A549 (cell line): ENCODE measurements around the gene EDN3. TPM values are rescaled to one million over a fixed set of nuclear protein-coding genes. Genes with fewer than 3 reads are reported as not detected.

Source experiments
- ATAC-seq, 2 experiments: fragments of 200-7000 bp in 1 of 2; fragments of >200 bp in 1 of 2; cut with Nextera tagmentation in 1 of 2; cut with Tn5 transposase in 1 of 2; 3 replicates each; pipeline versions ENCODE4 v1.8.0 to v1.9.1; 2018 to 2020; ENCODE audit warnings: mild to moderate bottlenecking in 1 of 2, moderate library complexity in 1 of 2
- CTCF ChIA-PET: fragments of 300-600 bp; sonication (Branson Sonifier 250); formaldehyde crosslinking; extraction: SDS; loops from one replicate; lab custom pipeline; 2021; ENCODE audit warnings: antibody characterized with exemption, inconsistent platforms; lab: Yijun Ruan, JAX
- POLR2A ChIA-PET: fragments of 350-600 bp; formaldehyde crosslinking; extraction: SDS; loops from one replicate; lab custom pipeline; 2021; ENCODE audit warnings: antibody characterized with exemption, inconsistent platforms; lab: Yijun Ruan, JAX
- DNase-seq, 2 experiments: peaks; one replicate each; pipeline versions ENCODE4 v3.0.0 to v3.0.0-alpha.2; 2011 to 2016; ENCODE audit warnings: low read depth in 1 of 2, low spot score in 1 of 2
- FAIRE-seq: peaks from 2 replicates; lab custom pipeline; 2011; peaks lifted over from hg19 to GRCh38; lab: Jason Lieb, UNC
- H3K27ac ChIP-seq, 2 experiments: fragments of >200 bp; sonication (Bioruptor Twin); formaldehyde crosslinking; 3 replicates each; pipeline ENCODE4 v1.5.1; 2016 to 2017
- H3K4me1 ChIP-seq: fragments of >200 bp; sonication (Bioruptor Twin); formaldehyde crosslinking; 3 replicates; pipeline ENCODE4 v1.6.1; 2016
- H3K4me2 ChIP-seq: fragments of >200 bp; sonication (Bioruptor Twin); formaldehyde crosslinking; 3 replicates; pipeline ENCODE4 v1.6.1; 2016
- H3K4me3 ChIP-seq: fragments of >200 bp; sonication (Bioruptor Twin); formaldehyde crosslinking; 3 replicates; pipeline ENCODE4 v1.5.1; 2016
- H3K9me3 ChIP-seq: fragments of >200 bp; sonication (Bioruptor Twin); formaldehyde crosslinking; 3 replicates; pipeline ENCODE4 v1.6.1; 2016
- ATOH8 ChIP-seq: fragments of 250-450 bp; sonication (Bioruptor Pico); IDR thresholded peaks from 2 replicates; pipeline ENCODE4 v1.5.0; 2020; ENCODE audit warnings: low read depth, mild to moderate bottlenecking, moderate library complexity
- BHLHE40 ChIP-seq: IDR thresholded peaks from 2 replicates; pipeline ENCODE4 v1.6.1; 2012; ENCODE audit warnings: low read depth, low read length, inconsistent platforms
- CBX2 ChIP-seq: fragments of 200-600 bp; sonication (generic); IDR thresholded peaks from 2 replicates; pipeline ENCODE4 v1.6.1; 2016; ENCODE audit warnings: low read depth, mild to moderate bottlenecking, borderline replicate concordance
- CBX8 ChIP-seq: fragments of 200-600 bp; sonication (generic); IDR thresholded peaks from 2 replicates; pipeline ENCODE4 v1.6.1; 2016
- CEBPB ChIP-seq, 2 experiments: fragments of >200 bp in 1 of 2; sonication (Bioruptor Twin) in 1 of 2; formaldehyde crosslinking in 1 of 2; IDR thresholded peaks; 2 replicates each; pipeline ENCODE4 v1.6.1; 2012 to 2016
- CHD4 ChIP-seq: fragments of 200-600 bp; sonication (generic); IDR thresholded peaks from 2 replicates; pipeline ENCODE4 v1.6.1; 2016; ENCODE audit warnings: antibody characterized with exemption, mild to moderate bottlenecking, borderline replicate concordance
- EHMT2 ChIP-seq: fragments of 200-600 bp; sonication (generic); IDR thresholded peaks from 2 replicates; pipeline ENCODE4 v1.6.1; 2016; ENCODE audit warnings: antibody characterized with exemption, low read depth, mild to moderate bottlenecking, moderate library complexity
- EP300 ChIP-seq, 2 experiments: fragments of >200 bp; sonication (Bioruptor Twin); formaldehyde crosslinking; IDR thresholded peaks; 2 replicates in 1 of 2; 3 replicates in 1 of 2; pipeline ENCODE4 v1.6.1; 2016 to 2017
- HMGXB4 ChIP-seq: fragments of 250-450 bp; sonication (Bioruptor Pico); IDR thresholded peaks from 2 replicates; pipeline ENCODE4 v1.5.0; 2021; ENCODE audit warnings: mild to moderate bottlenecking, moderate library complexity, borderline replicate concordance
- HOXB5 ChIP-seq: fragments of 250-450 bp; sonication (Bioruptor Pico); IDR thresholded peaks from 2 replicates; pipeline ENCODE4 v1.5.0; 2020; ENCODE audit warnings: mild to moderate bottlenecking, moderate library complexity
- JUNB ChIP-seq: fragments of >200 bp; sonication (Bioruptor Twin); formaldehyde crosslinking; IDR thresholded peaks from 2 replicates; pipeline ENCODE4 v1.6.1; 2016
- MAZ ChIP-seq: fragments of 150-350 bp; IDR thresholded peaks from 2 replicates; pipeline ENCODE4 v1.6.1; 2014; ENCODE audit warnings: antibody characterized with exemption, low read depth, low read length, borderline replicate concordance
- NFE2L2 ChIP-seq: fragments of 150-350 bp; conservative IDR thresholded peaks from 2 replicates; pipeline ENCODE4 v1.6.1; 2014; ENCODE audit warnings: low read length
- NPAS2 ChIP-seq: fragments of 250-450 bp; sonication (Bioruptor Pico); IDR thresholded peaks from 2 replicates; pipeline ENCODE4 v1.8.0; 2022; ENCODE audit warnings: mild to moderate bottlenecking, moderate library complexity, borderline replicate concordance
- PHF8 ChIP-seq: fragments of 200-600 bp; sonication (generic); IDR thresholded peaks from 2 replicates; pipeline ENCODE4 v1.6.1; 2016; ENCODE audit warnings: low read depth, mild to moderate bottlenecking, antibody characterized with exemption, moderate library complexity, borderline replicate concordance
- POLR2AphosphoS2 ChIP-seq: conservative IDR thresholded peaks from 2 replicates; pipeline ENCODE4 v1.6.1; 2012; ENCODE audit warnings: low read length, improper control_type of control experiment, inconsistent platforms
- RCOR1 ChIP-seq: fragments of 150-350 bp; IDR thresholded peaks from 2 replicates; pipeline ENCODE4 v1.6.1; 2014; ENCODE audit warnings: antibody characterized with exemption, low read length, low read depth
- RFX5 ChIP-seq: fragments of 450-650 bp; IDR thresholded peaks from 2 replicates; pipeline ENCODE4 v1.7.1; 2014; ENCODE audit warnings: antibody characterized with exemption, mild to moderate bottlenecking, moderate library complexity
- RNF2 ChIP-seq: fragments of 200-600 bp; sonication (generic); IDR thresholded peaks from 2 replicates; pipeline ENCODE4 v1.6.1; 2016; ENCODE audit warnings: low read depth, mild to moderate bottlenecking, antibody characterized with exemption, moderate library complexity, borderline replicate concordance
- SMC3 ChIP-seq: fragments of >200 bp; sonication (Bioruptor Twin); formaldehyde crosslinking; IDR thresholded peaks from 3 replicates; pipeline ENCODE4 v1.6.1; 2018; ENCODE audit warnings: inconsistent platforms
- SREBF2 ChIP-seq: fragments of 450-650 bp; IDR thresholded peaks from 2 replicates; pipeline ENCODE4 v1.6.1; 2014; ENCODE audit warnings: mild to moderate bottlenecking, moderate library complexity
- TP53 ChIP-seq: fragments of 250-450 bp; sonication (Bioruptor Pico); IDR thresholded peaks from 2 replicates; pipeline ENCODE4 v1.5.0; 2021; ENCODE audit warnings: mild to moderate bottlenecking, moderate library complexity
- USF2 ChIP-seq: fragments of 450-650 bp; IDR thresholded peaks from 2 replicates; pipeline ENCODE4 v1.6.1; 2014; ENCODE audit warnings: antibody characterized with exemption
- ZFP36 ChIP-seq: fragments of 450-650 bp; IDR thresholded peaks from 2 replicates; pipeline ENCODE4 v1.6.1; 2014; ENCODE audit warnings: borderline replicate concordance; ENCODE audit not compliant: partially characterized antibody
- ZSCAN20 ChIP-seq: fragments of 250-450 bp; sonication (Bioruptor Pico); IDR thresholded peaks from 2 replicates; pipeline ENCODE4 v1.8.0; 2022; ENCODE audit warnings: mild to moderate bottlenecking, moderate library complexity
- WGBS: methylation state at CpG from one replicate; pipeline ENCODE4 v1.1.6; 2017; ENCODE audit errors: missing lambda C conversion rate; 5-methylcytosine and 5-hydroxymethylcytosine counted together
- polyA plus RNA-seq, 4 experiments: library from polyadenylated mRNA; depleted of rRNA in 3 of 4; stranded (reverse); fragments of >200 nt; fragmentation: RNase III in 1 of 4; extraction: RNeasy Plus Mini Kit Qiagen cat#74134 plus additional on column Dnase treatment in 1 of 4; gene quantifications; 2 replicates in 3 of 4; 3 replicates in 1 of 4; pipeline ENCODE4 v1.2.3, GENCODE V29; 2011 to 2017

EDN3 gene
- polyA plus RNA-seq, 2 of the 4 experiments (the other 2 are of a cell fraction) = 0.13 to 0.54 TPM

- Histone ChIP-seq H3K27ac (no peak overlapping the region), H3K9me3 (no peaks in the 10 kb centered on the region), H3K4me3 (no peak overlapping the region), H3K4me2 (no peak overlapping the region), H3K4me1 (no peaks in the 10 kb centered on the region)
- DNase-seq = no peak
- FAIRE-seq = no peak
- ATAC-seq = no peak
- WGBS = 86% methylated on average over 16 of the region's 24 CpGs
- no peak for TF ChIP-seq NFE2L2
- no peak for TF ChIP-seq POLR2AphosphoS2
- TF ChIP-seq PHF8 = no peak
- no peak for TF ChIP-seq SREBF2
- no peak for TF ChIP-seq SMC3
- no peak for TF ChIP-seq ZFP36
- no peak for TF ChIP-seq BHLHE40
- TF ChIP-seq HOXB5 (CRISPR knock-in tag) = no peak
- no peak for TF ChIP-seq ATOH8
- no peak for TF ChIP-seq CBX8
- no peak for TF ChIP-seq HMGXB4 (CRISPR knock-in tag)
- no peak for TF ChIP-seq USF2
- TF ChIP-seq CEBPB (IDR thresholded peaks at IDR 0.05) = no peak
- no peak for TF ChIP-seq EP300 (IDR thresholded peaks at IDR 0.05)
- no peak for TF ChIP-seq RNF2
- ChIA-PET POLR2A (no interaction called here), CTCF (interaction anchor here (0.6 to 1.7 kb wide), 3 partner anchors 38 to 277 kb away, joined by 3 to 5 read pairs (median 3); no protein-coding TSS in a partner anchor)
These were observed 65.3 kb downstream of the EDN3 start for GRCh38 chr20:59365611-59366285.

GRCh38 chr20:59371431-59371830 lies 71.0 kb downstream of the EDN3 start:
- 66% methylated on average over 6 of the region's 6 CpGs for WGBS
- CTCF ChIA-PET = interaction anchor here (1.1 kb wide), 1 partner anchor 23 kb away, joined by 3 read pairs; no protein-coding TSS in a partner anchor
- POLR2A ChIA-PET = no interaction called here
- Histone ChIP-seq H3K4me3 (no peak overlapping the region), H3K4me2 (no peak overlapping the region), H3K4me1 (no peaks in the 10 kb centered on the region), H3K9me3 (no peaks in the 10 kb centered on the region), H3K27ac (no peak overlapping the region)
- ATAC-seq (no peak), FAIRE-seq (no peak), DNase-seq (no peak)
- TF ChIP-seq NPAS2 (CRISPR knock-in tag) (no peak), CBX2 (no peak), RCOR1 (no peak), EHMT2 (no peak), ZSCAN20 (CRISPR knock-in tag) (no peak), CHD4 (no peak), RFX5 (no peak), MAZ (no peak), SMC3 (no peak), TP53 (CRISPR knock-in tag) (no peak), JUNB (no peak)
